HG03097 (cell line): ENCODE results near the gene MAP1LC3B.

Experiments
- ATAC-seq: cut with Tn5 transposase; IDR thresholded peaks from one replicate; pipeline ENCODE4 v1.9.1; 2021; ENCODE audit not compliant: unreplicated experiment, low FRiP score

MAP1LC3B gene

DNA sequence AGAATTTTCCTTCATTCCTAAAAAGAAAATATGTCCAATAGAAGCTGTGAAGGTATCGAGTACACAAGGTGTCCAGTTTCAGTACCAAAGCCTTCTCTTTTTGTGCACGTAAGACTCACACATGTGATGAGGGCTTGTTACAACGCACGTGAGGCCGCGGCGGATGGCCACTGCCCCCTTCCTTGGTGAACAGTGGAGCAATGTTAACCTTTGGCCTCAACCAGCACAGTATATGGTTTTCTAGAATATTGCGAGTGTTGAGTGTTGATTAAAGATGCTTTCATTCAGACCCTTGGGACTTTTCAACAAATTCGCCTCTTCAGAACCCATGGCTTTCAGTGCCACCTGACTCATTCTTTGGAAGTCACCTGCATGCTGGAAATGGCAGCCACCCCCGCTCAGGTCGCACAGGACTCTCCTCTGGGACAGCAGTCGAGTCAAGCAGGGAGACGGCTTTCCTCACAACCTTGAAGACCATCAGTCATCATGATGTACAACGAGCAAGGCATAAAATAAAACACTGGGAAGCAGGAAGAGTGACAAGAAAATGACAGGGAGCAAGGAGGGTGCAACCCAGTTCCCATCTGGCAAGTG lies 14.5 kb downstream of the MAP1LC3B start:
- ATAC-seq = no peak

DNA sequence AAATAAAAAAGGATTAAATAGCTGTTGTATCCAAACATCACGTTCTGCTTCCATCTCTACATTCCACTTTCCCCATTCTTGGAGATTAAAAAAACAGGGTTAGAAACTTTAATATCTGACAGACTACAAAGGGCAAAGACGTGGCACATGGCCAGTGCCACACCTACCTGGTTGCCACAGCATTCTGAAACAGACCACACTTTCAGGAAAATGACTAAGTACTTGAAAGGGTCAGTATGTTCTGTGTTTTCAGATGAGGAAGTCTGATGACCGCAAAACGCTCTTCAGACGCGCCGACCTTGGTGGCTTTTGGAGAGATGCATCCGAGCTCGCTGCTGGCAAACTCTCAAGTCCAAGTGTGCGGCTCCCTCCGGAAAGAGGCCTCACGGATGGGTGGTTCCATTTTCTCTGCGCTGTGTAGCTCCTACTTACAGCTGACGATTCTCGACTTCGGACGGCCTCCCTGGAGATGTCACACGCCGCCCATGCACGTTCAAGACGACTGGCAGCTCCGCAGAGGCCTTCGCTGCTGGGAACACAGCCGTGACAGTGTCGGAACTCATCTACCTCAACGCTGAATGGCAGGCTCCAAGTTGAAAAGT lies 15.5 kb downstream of the MAP1LC3B start:
- no peak for ATAC-seq

DNA sequence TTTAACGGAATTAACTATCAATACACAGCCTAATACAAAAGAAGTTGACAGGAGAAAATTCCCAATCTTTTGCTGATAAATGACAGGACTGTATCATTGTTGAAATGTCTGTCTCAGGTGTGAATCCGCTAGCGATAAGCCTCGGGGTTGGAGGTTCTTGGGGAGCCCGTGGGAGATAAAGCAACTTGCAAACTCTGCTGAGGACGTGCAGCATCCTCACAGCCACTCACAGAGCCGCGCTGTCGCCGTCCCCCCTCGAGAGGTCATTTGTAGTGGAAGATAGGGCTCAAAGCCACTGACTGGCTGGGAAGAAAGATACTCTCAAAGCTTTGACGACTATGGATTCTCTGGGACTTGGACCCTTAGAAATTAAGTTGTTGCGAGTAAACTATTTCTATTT lies 17.0 kb downstream of the MAP1LC3B start:
- ATAC-seq = no peak

- no peak for ATAC-seq
Observed at GRCh38 chr16:87409781-87410180, 17.6 kb downstream of the MAP1LC3B start.

DNA sequence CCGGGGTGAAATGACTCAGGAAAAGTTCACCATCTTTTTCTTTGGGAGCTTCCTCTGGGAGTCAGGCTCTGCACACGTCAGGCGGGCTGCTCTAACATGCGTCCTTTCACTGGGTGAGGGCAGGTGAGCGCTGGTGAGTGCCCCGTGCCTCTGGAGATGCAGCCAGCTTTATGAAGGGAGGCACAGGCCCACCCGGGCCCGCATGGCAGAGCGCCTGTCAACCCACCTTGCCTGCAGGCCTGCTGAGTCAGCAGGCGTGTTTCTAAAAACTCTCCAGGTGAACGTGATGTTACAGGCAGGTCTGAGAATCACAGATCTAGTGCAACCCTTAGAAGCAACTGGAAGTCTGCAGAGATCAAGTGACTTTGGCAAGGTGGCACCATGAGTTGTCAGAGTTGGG lies 18.4 kb downstream of the MAP1LC3B start:
- ATAC-seq = no peak

DNA sequence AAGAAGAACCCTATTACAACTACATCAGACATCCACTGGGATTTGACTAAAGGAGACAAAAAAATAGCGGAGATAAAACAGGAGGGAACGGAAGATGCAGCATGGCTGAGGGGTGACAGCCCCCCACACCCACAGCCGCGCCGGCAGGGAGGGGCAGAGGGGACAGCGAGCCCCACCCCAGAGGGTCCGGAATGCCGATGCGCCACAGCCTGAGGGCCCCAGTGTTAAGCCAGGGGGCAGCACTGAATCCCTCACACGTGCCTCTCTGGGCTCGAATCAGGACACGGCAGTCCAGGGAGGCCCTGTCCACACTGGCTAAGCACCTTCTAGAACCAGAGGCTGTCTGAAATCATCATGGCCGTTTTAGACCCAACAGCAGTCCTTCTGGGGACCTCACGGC lies 18.8 kb downstream of the MAP1LC3B start:
- ATAC-seq = no peak

- no peak for ATAC-seq
Observed at GRCh38 chr16:87411375-87412271, 19.5 kb downstream of the MAP1LC3B start.

DNA sequence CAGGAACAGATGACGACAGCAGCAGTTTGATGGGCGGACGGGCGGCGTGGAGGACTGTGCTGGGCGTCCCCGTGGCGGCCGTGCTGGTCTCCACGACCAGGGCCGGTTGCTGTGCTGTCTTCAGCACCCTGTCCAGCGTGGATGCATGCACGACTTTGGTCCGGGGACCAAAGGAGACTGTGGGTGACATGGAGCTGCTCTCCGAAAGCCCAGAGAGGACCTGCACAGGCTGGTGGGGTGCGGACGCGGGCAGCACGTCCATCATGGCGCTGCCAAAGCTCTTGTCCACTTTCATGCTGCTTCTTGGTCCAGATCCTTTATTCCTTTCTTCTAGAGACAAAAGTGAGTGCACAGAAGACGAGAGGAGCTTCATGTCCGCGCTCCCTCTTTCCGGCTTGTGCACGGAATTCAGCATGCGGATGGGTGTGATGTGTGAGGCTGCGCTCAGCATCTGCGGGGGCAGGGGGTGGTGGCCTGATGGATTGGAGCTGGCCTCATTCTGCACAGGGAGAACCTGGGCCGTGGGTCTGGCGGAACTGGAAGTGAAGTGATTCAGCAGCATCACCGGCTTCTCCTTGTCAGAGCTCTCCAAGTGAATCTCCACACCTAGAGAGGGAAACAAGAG lies 20.3 kb downstream of the MAP1LC3B start:
- no peak for ATAC-seq

DNA sequence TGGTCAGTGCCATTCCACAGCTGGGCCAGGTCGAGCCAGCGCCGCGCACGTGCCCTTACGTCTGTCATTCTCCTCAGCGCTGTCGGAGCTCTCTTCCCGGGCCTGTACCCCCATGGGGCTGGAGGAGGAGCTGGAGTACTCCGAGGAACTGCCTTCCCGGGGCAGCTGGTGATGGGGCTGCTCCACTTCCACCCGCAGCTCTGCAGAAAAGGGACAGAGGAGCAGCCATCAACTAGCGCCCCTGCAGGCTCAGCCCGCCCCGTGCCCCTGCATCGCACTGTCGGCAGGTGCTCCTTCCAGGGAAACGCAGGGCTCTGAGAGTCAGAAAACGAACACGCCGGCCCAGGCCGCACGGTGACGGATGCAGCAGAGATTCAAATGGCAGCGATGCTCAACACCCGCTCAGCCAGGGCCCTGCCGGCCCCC lies 20.9 kb downstream of the MAP1LC3B start:
- ATAC-seq = no peak

DNA sequence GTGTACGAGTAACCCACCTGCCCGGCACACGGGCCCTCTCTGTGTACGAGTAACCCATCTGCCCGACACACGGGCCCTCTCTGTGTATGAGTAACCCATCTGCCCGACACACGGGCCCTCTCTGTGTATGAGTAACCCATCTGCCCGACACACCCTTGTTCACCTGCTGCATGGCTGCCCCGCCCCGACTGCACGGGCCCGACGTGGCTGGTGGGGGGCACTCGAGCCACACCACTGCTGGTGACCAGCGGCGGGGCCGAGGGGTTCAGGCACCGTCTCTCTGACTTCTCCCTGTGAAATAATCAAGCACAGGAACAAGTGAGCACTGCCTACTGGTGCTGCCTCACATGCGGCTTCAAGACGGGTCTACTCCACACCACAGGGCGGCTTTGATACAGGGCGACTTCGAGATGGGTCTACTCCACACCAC lies 22.1 kb downstream of the MAP1LC3B start:
- ATAC-seq = no peak

GRCh38 chr16:87415441-87415840 lies 23.3 kb downstream of the MAP1LC3B start:
- no peak for ATAC-seq

DNA sequence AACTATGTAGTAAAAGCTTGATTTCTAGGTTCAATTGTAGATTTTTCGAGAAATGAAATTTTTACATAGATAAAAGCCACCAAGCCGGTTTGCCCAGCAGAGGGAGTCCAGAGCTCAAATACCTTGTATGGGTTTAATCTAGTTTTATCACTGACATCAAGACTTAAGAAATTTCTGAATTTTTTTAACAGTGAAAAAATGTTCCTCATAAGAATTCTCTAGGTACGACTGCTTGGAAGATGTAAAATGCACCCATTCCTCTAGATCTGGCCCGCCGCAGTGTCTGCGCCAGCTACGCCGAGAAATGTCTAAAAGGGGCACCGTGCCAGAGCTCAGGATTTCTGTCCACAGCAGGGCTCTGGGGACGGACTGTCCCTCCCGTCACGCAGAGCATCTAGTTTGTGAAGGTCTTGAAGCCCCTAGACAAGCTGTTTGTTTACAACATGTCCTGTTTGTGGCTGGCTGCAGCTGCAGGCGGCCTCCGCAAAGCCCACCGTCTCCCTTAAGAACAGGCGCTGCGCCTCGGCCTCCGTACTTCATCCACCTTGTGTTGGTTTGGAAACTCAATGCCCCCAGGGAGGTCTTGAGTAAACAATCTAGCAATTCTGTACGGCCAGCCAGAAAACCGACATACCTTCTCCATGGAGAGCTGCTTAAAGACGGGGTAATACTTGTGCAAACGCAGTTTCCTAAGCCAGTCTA lies 24.8 kb downstream of the MAP1LC3B start:
- no peak for ATAC-seq

GRCh38 chr16:87417528-87417910 lies 25.4 kb downstream of the MAP1LC3B start:
- ATAC-seq = no peak

DNA sequence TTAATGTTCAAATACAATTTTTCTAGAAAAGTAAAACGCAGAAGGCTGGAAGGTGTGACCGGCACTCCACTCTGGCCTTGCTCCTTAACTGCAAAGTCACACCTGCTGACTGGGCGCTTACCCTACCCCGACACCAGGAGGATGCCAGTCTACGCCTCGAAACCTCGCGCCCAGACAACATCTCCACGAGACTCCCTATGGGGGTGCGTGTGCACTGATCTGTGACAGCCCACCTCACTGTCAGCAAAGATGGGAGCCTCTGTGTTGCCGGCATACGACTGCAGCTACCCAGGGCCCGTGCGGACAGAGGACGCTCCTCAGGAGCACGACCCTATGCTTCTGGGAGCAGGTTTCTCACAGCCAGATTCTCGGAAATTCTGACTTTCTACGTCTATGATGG lies 26.1 kb downstream of the MAP1LC3B start:
- ATAC-seq = no peak

GRCh38 chr16:87418644-87419043 lies 26.5 kb downstream of the MAP1LC3B start:
- no peak for ATAC-seq

- ATAC-seq = no peak
Observed at GRCh38 chr16:87420026-87421002, 28.2 kb downstream of the MAP1LC3B start.

DNA sequence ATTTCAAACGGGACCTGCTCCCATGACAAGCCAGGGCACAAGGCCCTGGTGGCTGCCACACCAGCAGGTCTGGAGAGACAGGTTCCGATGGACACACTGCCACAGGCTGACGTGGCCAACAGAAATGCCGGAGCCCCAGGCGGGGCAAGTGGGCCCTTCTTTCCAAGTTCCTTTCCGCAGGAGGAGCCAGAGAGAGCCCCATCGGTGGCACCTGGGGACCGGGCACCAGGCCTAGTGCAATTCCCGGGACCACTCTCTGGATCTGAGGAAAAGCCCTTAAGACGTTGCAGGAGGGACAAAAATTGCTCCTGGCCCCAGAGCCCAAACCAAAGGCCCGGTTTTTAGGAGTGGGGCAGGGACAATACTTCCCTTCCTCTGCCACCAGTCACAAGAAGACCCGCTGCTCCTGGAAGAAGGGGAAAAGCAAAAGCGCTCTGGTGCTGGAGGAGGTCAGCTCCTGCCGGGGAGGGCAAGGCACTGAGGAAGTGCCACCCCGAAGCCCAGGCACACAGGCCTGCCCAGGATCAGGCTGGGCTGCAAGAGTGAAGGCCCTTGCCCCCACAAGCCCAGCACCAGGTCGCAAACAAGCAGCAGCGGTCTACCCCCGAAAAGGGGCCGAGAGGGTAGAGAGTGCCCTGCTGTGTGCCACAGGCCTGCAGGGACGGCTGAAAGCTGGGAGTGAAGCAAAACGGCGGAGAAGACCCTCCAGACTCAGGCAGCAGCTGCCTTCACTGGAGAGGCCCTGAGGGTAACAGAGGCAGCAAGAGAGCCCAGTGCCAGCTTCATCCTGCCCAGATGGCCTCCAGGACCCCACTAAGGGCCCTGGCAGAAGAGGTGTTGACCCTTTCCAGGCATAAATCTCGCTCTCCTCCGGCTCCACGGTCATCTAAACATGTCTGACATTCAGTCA lies 29.1 kb downstream of the MAP1LC3B start:
- ATAC-seq = no peak

DNA sequence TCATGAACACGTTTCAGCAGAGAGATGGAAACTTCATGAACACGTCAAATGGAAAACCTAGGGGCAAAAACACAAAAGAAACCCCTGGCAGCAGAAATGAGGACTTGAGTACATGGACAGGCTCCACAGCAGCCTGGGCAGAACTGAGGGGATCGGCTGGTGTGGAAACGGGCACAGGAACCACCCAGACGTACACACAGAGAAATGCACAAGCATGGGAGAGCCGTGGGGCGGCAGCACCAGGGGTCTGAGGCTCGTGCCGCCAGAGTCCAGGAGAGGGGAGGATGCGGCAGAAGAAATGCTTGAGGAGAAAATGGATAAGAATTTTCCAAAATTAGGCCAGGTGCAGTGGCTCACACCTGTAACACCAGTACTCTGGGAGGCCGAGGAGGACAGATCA lies 30.0 kb downstream of the MAP1LC3B start:
- ATAC-seq = no peak
